ENCODE results near the gene CD79A.

The CD79A gene

GRCh38 chr19:41921577-41922576 is 44.8 kb downstream of the CD79A start:
- DNase-seq, result no peak

GRCh38 chr19:41922585-41922984 is 45.5 kb downstream of the CD79A start:
- no peak for DNase-seq

- DNase-seq, result no peak
Measured at GRCh38 chr19:41923045-41923788, 46.1 kb downstream of the CD79A start.

GRCh38 chr19:41924151-41925145 is 47.4 kb downstream of the CD79A start:
- no peak for DNase-seq

- DNase-seq, result no peak
Measured at GRCh38 chr19:41925208-41926003, 48.3 kb downstream of the CD79A start.

GRCh38 chr19:41926028-41926762 is 49.1 kb downstream of the CD79A start:
- no peak for DNase-seq

GRCh38 chr19:41926763-41927496 is 49.9 kb downstream of the CD79A start:
- no peak for DNase-seq

- DNase-seq, result no peak
Measured at GRCh38 chr19:41927497-41928192, 50.6 kb downstream of the CD79A start.

- no peak for DNase-seq
Measured at GRCh38 chr19:41928221-41928683, 51.2 kb downstream of the CD79A start, which contains the start of gene ERFL. Gene ERFL, minus strand, starts transcription at chr19:41928449. Its CDS starts 15,530 bp downstream, at chr19:41912919.

- no peak for DNase-seq
Measured at GRCh38 chr19:41928754-41929535, 51.9 kb downstream of the CD79A start.

GRCh38 chr19:41929536-41930071 is 52.5 kb downstream of the CD79A start:
- no peak for DNase-seq

- DNase-seq, result no peak
Measured at GRCh38 chr19:41930322-41930722, 53.2 kb downstream of the CD79A start.
